C4-2B (cell line): ENCODE results near the gene CDY2B.
"Not testable (repeated sequence)": the region's sequence is repeated elsewhere in the genome, so short reads cannot be mapped to it uniquely, and the experiment has no call there.

Source experiments
- H3K27ac ChIP-seq: fragments of 450-650 bp; 2 replicates; pipeline ENCODE4 v1.5.1; 2017

Gene CDY2B, protein sequence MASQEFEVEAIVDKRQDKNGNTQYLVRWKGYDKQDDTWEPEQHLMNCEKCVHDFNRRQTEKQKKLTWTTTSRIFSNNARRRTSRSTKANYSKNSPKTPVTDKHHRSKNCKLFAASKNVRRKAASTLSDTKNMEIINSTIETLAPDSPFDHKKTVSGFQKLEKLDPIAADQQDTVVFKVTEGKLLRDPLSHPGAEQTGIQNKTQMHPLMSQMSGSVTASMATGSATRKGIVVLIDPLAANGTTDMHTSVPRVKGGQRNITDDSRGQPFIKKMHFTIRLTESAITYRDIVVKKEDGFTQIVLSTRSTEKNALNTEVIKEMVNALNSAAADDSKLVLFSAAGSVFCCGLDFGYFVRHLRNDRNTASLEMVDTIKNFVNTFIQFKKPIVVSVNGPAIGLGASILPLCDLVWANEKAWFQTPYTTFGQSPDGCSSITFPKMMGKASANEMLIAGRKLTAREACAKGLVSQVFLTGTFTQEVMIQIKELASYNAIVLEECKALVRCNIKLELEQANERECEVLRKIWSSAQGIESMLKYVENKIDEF

DNA sequence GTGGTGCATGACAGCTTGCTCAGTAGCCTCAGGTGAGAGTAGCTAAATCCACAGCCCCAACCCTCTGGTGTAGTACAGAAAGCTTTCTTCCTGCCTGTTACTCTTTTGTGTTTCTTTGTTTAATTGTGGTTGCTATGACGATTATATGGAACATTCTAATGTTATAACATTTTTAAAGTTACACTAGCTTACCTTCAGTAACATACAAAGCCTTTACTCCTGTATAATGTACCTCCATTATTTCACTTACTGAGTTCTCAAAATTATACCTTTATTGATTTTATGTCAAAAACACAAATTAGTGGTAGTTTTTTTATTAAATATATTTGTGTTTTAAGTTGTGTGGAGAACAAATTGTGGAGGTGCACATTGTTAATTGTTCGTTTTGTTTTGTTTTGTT, at the start of gene CDY2B:
TSS of gene CDY2B (minus strand) at position 101 of the 400 bp plus-strand sequence. CDS start 328 bp downstream, outside the sequence.
- not testable (repeated sequence) for H3K27ac ChIP-seq

DNA sequence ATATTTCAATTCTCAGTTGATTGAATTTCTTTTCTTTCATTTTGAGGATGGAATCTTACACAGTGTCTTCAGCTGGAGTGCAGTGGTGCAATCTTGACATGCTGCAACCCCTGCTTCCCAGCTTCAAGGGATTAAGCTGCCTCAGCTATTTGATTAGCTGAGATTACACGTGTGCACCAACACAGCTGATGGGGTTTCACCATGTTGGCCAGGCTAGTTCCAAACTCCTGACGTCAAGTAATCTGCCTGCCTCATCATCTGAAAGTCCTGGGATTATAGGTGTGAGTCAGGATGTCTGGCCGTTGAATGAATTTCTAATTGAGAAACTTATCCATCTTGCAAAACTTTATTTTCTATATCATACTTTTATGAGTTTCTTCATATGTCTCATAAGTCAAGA, 28.0 kb upstream of the CDY2B start:
- not testable (repeated sequence) for H3K27ac ChIP-seq

DNA sequence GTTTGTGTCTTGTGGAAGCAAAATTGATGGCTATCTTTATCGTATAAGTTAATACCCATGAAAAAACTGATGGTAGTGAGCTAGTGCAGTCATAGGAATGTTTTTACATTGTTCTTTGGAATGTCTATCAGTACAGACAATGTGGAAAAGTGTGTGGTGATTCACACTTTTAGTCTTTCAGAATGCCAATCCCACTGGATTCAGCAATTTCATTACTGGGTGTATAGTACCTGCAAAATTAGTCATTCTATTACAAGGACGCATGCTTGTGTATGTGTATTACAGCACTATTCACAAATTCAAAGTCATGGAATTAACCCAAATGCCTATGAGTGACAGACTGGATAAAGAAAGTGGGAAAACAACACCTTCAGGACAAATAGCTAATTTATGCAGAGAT, 27.3 kb upstream of the CDY2B start:
- H3K27ac ChIP-seq, result not testable (repeated sequence)

DNA sequence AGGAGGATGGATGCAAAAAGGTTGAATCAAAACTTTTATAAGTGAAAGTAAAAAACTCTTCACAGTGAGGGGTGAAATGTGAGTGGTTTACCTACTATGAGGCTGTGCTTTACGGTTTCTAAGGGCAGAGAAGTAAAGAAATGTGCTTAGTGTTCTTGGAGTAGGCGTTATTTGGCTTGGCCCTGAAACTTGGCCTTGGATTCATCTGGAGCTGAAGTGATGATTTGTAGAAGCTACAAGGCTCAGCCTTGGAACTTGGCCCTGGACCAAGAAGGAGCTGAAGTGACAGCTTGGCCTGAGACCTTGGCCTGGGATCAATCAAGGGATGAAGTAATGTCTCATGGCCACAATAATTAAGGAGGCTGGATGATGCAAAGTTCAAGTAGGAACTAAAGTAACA, 1.7 kb upstream of the CDY2B start:
- H3K27ac ChIP-seq, result not testable (repeated sequence)

DNA sequence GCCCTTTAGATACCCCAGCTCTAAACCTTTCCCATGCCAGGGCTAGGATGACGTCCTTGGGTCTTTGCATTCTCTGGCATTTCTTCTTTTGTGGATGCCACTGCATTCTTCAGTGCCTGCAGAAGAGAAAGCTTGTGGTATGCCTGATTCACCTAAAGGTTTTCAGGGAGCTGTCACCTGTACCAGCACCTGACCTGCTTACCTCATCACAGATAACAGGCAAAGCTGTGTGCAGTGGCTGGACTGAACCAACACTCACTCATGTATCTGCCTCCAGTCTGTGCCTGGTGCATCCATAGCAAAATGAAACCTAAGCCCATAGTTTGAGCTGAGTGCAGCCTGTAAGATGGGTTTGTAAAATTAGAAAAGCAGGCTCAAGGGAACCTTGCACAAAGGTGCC, 3.3 kb downstream of the CDY2B start:
- H3K27ac ChIP-seq, result not testable (repeated sequence)

DNA sequence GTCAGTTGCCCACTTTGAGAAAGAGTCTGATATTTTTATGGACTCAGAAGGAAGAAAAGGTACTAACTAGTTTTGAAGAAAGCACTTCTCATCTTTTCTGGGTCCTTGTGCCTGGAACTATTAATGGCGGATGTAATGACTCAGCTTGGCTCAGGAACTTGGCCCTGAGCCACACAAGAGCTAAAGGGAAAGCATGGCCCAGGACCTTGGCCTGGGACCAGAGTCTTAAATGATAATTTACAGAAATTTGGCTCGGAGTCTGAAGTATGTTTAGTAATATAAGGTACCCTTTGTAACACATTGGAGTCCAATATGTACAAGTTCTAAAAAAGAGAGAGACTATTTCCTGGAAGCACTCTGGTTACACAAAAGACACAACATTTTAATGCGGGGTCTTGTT, 4.6 kb downstream of the CDY2B start:
- not testable (repeated sequence) for H3K27ac ChIP-seq

DNA sequence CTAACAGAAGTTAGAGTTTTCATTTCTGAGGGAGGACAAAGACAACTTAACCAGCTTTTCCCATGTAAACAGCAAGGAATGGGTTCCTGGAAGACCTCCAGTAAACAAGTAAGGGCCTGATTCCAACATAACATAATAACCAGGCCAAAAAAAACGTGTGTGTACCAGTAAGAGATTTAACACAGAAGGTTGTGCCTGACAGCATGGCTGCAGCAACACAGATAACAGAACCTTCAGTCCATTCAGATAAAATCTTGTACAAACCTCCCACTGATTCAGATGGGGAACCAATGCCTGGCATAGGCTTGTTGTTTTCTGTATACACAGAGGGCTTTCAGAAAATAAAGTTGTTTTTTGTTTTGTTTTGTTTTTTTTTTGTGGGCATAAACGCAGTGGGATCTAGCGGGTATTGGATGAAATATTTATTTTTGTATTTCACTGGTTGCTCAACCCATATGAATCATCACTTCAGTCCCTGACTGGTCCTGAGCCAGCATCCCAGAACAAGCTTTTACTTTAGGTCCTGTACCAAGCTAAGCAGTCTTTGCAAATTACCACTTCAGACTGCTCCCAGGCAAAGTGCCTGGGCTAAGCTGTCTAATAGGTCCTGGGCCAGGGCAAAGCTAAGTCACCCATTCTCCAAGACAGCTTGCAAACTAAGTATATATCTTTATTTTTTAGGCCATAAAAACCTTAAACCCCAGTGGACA, 8.7 kb downstream of the CDY2B start:
- H3K27ac ChIP-seq, result not testable (repeated sequence)

DNA sequence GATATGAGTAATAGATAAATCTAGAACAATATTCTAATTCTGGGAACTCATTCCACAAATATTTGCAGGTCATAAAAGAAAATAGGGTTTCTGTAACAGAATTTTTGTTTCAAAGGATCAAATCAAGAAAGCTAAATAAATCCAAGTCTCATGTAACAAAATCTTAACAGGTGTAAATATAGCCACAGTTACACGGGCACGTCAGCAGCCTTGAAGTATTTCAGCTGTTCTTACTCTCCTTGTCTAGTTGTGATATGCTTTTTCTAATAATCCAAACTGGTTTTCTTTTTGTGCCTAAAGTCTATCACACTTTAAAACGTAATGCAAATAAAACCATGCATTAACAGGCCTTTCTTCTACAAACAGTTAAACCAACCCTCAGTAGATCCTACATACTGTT, 9.3 kb downstream of the CDY2B start:
- not testable (repeated sequence) for H3K27ac ChIP-seq

DNA sequence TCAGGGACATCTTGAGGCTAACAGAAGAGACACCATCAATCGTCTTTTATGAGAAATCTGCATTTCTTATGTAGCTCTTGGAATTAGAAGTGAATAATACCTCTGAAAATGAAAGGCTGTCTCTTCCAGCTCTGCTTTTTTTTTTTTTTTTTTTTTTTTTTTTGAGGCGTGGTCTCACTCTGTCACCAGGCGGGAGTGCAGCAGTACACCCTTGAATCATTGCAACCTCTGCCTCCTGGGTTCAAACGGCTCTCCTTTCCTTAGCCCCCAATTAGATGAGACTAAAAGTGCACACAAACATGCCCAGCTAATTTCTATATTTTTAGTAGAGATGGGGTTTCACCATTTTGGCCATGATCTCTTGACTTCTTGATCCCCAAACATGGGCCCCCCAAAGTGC, 12.2 kb downstream of the CDY2B start:
- not testable (repeated sequence) for H3K27ac ChIP-seq

DNA sequence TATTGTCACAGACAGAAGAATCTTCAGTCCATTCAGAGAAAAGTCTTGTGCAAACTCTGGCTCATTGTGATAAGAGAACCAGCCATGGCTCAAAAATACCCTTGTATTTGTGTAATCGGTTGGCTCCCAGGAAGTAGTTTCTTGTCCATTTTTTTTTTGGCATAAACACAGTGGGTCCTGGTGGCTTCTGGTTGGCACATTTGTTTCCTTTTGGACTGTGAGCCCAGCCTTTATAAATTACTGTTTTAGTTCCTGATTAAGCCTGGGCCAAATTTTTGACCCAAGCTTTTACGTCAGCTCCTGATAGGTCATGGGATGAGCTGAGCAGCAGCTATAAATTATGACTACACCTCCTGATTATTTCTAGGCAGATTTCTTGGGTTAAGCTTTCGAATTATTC, 19.4 kb downstream of the CDY2B start:
- H3K27ac ChIP-seq, result not testable (repeated sequence)

DNA sequence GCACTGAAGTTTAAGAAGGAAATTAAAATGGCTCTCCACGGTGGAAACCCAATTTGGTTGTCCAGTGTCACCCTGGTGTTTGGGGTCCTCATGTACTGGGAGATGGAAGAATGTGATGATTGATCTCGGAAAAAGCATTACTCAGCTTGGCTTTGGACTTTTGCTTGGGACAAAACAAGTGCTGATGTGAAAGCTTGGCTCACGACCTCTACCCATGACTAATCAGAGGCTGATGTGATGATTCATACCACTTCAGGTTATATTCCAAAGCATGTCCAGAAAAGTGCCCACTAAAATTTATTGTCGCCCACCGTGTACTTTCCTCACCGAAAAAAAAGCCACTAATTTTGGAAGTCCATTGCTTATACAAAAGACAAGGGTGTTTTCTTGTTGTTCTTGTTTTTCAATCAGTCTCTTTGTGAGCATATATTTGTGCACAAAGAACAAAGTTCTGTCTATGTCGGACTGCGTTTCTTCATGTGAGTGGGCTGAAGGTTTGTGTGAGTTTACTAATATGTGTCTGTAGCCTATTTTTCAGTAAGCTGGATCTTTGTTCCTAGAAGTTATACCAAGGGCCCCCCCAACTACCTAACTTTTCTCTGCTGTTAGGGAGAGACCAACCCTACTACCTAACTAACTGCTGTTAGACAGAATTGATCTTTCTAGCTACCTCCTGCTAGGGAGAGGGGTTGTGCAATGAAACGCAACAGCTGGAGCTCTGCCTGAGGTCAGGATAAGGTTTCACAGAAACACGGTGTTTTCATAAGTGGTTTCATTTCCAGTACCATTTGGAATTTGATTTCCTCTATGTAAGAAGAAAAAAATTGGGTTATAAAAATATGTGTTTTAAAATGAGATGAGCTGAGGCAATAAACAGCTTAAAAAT, 22.8 kb downstream of the CDY2B start:
- not testable (repeated sequence) for H3K27ac ChIP-seq

DNA sequence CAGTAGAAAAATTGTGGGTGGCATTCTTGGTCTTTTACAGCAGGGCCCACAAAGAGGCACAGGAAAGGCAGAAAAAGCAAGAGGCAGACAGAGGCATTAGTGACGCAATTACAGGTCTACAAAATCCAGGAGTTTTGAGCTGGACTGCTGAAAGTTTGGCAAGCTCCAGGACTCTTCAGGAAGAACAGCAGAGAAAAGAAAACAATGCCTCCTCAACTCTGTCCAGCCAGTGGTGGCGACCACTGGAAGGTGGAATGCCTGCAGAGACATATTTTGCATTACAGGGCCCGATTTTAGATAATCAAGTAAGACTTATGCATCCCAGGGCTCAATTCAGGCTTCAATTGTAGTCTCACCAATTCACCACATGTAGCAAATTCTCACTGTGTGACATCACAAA, 23.5 kb downstream of the CDY2B start:
- not testable (repeated sequence) for H3K27ac ChIP-seq

DNA sequence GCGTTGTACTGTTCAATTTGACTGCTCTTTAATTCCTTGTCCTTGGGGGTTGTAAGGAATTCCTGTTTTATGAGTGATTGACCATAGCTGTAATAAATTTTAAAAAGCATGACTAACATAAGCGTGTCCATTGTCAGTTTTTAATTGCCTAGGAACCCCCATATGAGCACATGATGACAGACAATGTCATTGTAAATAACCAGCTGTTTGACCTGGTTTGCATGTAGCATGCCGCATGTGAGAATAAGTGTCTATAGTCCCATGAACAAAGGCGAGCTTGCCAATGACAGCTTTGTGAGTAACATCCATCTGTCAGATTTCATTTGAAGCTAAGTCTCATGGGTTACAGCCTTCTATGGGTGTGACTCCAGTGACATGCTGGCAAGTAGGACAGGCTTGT, 30.9 kb downstream of the CDY2B start:
- not testable (repeated sequence) for H3K27ac ChIP-seq

DNA sequence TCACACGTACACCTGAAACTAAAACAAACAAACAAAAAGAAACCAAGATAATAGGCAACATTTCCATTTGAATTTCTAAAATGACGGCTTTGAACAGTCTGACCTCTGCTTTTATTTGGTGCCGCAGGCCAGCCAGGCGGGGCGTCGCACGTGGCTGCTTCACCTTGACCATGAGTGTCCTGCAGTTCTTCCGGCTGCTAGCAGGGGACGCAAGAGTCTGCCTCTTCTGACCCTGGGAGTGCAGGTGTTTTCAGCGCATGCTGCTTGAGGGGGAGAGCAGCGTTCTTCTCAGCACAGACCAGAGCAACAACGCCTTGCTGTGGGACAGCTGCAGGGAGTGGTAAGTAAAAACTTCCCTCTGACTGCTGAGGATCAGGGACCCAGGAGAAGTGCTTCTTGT, 47.9 kb downstream of the CDY2B start:
- H3K27ac ChIP-seq, result not testable (repeated sequence)
